GM12874 (cell line): ENCODE measurements around the gene WNK4.

ENCODE experiments used
- CTCF ChIP-seq: IDR thresholded peaks from 2 replicates; pipeline ENCODE4 v1.5.1; 2011; ENCODE audit warnings: low read depth, mild to moderate bottlenecking, control low read depth, low read length, moderate library complexity; ENCODE audit not compliant: insufficient read depth

WNK4 gene

GRCh38 chr17:42778570-42778969 lies 1.8 kb upstream of the WNK4 start:
- no peak for TF ChIP-seq CTCF

GRCh38 chr17:42779304-42779935 lies 990 bp upstream of the WNK4 start:
- TF ChIP-seq CTCF: no peak

- no peak for TF ChIP-seq CTCF
Observed at GRCh38 chr17:42780851-42781638, 635 bp downstream of the WNK4 start.

DNA sequence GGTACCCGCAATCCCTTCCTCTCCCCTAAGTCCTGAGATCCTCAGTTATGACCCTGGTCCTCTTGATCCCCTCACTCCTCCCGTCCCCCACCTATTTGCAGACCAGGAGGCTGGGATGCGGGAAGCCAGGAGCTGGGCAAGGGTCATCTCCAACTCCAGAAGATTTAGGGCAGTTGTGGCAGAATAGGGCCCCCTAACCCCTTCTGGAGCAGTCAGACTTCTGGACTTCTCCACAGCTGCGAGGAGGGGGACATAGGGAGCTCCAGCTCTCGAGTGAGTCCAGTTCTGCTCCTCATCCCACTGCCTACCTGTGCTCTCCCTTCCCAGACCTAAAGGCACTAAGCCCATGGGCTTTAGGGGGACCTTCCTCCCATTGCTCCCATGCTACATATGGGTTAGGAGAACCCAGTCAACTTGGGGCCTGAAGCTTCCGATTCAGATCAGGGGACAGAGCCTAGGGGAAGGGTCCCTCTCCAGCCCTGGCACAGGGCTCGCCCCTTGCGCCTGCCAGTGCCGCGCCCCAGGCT lies 1.3 kb downstream of the WNK4 start:
- TF ChIP-seq CTCF: no peak

GRCh38 chr17:42782166-42783061 lies 2.0 kb downstream of the WNK4 start:
- TF ChIP-seq CTCF: no peak

DNA sequence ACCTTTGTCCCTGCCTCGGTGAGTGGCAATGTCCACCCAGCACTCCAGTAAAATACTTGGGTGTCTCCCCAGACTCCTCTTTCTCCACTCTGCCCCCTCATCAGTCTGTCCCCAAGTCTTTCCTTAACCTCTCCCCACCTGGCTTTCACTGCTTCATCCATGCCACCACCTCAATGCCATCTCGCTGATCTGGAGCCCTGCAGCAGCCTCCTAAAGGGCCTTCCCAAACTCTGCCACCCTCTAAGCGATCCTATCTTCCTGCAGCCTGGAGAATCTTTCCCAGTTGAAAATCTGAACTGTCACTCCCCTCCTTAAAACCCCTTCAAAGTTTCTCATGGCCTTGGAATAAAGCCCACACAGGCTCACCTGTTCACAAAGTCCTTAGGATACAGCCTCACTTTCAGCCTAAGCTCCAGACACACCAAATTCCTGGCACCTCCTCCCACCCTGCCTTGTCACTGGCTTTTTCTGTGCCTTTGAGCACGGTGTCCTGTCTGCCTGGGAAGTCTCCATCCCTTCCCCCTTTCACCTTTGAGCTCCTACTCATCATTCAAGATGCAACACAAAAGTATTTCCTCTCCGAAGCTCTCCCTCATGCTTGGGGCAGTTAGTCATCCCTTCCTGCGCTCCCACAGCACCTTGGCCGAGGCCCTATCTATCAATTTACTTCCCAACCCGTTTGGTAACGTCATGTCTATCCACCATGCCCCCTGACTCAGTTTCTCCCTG lies 2.8 kb downstream of the WNK4 start:
- no peak for TF ChIP-seq CTCF
